HG02970 (cell line): ENCODE results near the gene LDLRAD4.

ENCODE experiments used
- ATAC-seq: cut with Tn5 transposase; IDR thresholded peaks from one replicate; pipeline ENCODE4 v1.9.1; 2021; ENCODE audit warnings: mild to moderate bottlenecking, moderate library complexity, moderate number of reproducible peaks; ENCODE audit not compliant: unreplicated experiment, low FRiP score

The LDLRAD4 gene

GRCh38 chr18:13613591-13614501, 395.3 kb downstream of the LDLRAD4 start:
- no peak for ATAC-seq

- ATAC-seq, result no peak
Observed at GRCh38 chr18:13614641-13615288, 396.2 kb downstream of the LDLRAD4 start.

GRCh38 chr18:13615432-13615861, 396.9 kb downstream of the LDLRAD4 start:
- ATAC-seq, result no peak

GRCh38 chr18:13616041-13616440, 397.5 kb downstream of the LDLRAD4 start:
- no peak for ATAC-seq

GRCh38 chr18:13616525-13617035, 398.0 kb downstream of the LDLRAD4 start:
- ATAC-seq, result no peak

- no peak for ATAC-seq
Observed at GRCh38 chr18:13617826-13618515, 399.4 kb downstream of the LDLRAD4 start.

- no peak for ATAC-seq
Observed at GRCh38 chr18:13618760-13619438, 400.3 kb downstream of the LDLRAD4 start.

- no peak for ATAC-seq
Observed at GRCh38 chr18:13619505-13620205, 401.1 kb downstream of the LDLRAD4 start.

GRCh38 chr18:13620206-13620672, 401.7 kb downstream of the LDLRAD4 start:
- ATAC-seq, result no peak

GRCh38 chr18:13620818-13621445, 402.4 kb downstream of the LDLRAD4 start:
- ATAC-seq, result no peak

GRCh38 chr18:13621446-13621849, 402.9 kb downstream of the LDLRAD4 start:
- ATAC-seq, result no peak

- ATAC-seq, result no peak
Observed at GRCh38 chr18:13621886-13622619, 403.5 kb downstream of the LDLRAD4 start.

- no peak for ATAC-seq
Observed at GRCh38 chr18:13622751-13623150, 404.2 kb downstream of the LDLRAD4 start.

GRCh38 chr18:13623348-13623747, 404.8 kb downstream of the LDLRAD4 start:
- no peak for ATAC-seq

GRCh38 chr18:13623871-13624270, 405.3 kb downstream of the LDLRAD4 start:
- no peak for ATAC-seq

GRCh38 chr18:13624563-13625237, 406.1 kb downstream of the LDLRAD4 start:
- ATAC-seq, result no peak

GRCh38 chr18:13625355-13625754, 406.8 kb downstream of the LDLRAD4 start:
- ATAC-seq, result no peak
